Measurements from ENCODE around the gene PPARGC1A.

GRCh38 chr4:23814996-23815660 lies 74.7 kb downstream of the PPARGC1A start:
- TF ChIP-seq POLR2AphosphoS5 (IDR thresholded peaks at IDR 0.05; ENCODE audit: low read depth) (no peak), CREB1 (CRISPR knock-in tag; IDR thresholded peaks at IDR 0.05; ENCODE audit: low read depth) (no peak), EZH2 (IDR thresholded peaks at IDR 0.05; ENCODE audit: low read depth, unreplicated experiment) (no peak), REST (IDR thresholded peaks at IDR 0.05; ENCODE audit: unreplicated experiment) (no peak), EZH2phosphoT487 (IDR thresholded peaks at IDR 0.05; ENCODE audit: unreplicated experiment) (no peak), JUNB (IDR thresholded peaks at IDR 0.05; ENCODE audit: unreplicated experiment) (no peak), STAT1 (IDR thresholded peaks at IDR 0.05; ENCODE audit: unreplicated experiment) (no peak), ZNF331 (CRISPR knock-in tag; IDR thresholded peaks at IDR 0.05; ENCODE audit: low read depth) (no peak), ZNF114 (CRISPR knock-in tag; IDR thresholded peaks at IDR 0.05) (no peak), NANOG (IDR thresholded peaks at IDR 0.05; ENCODE audit: borderline replicate concordance) (no peak)
- TF ChIP-seq, protein P1, sequence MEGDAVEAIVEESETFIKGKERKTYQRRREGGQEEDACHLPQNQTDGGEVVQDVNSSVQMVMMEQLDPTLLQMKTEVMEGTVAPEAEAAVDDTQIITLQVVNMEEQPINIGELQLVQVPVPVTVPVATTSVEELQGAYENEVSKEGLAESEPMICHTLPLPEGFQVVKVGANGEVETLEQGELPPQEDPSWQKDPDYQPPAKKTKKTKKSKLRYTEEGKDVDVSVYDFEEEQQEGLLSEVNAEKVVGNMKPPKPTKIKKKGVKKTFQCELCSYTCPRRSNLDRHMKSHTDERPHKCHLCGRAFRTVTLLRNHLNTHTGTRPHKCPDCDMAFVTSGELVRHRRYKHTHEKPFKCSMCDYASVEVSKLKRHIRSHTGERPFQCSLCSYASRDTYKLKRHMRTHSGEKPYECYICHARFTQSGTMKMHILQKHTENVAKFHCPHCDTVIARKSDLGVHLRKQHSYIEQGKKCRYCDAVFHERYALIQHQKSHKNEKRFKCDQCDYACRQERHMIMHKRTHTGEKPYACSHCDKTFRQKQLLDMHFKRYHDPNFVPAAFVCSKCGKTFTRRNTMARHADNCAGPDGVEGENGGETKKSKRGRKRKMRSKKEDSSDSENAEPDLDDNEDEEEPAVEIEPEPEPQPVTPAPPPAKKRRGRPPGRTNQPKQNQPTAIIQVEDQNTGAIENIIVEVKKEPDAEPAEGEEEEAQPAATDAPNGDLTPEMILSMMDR (conservative IDR thresholded peaks at IDR 0.05; ENCODE audit: low read depth in 2 of 2) = no peak
- TF ChIP-seq, protein P2, sequence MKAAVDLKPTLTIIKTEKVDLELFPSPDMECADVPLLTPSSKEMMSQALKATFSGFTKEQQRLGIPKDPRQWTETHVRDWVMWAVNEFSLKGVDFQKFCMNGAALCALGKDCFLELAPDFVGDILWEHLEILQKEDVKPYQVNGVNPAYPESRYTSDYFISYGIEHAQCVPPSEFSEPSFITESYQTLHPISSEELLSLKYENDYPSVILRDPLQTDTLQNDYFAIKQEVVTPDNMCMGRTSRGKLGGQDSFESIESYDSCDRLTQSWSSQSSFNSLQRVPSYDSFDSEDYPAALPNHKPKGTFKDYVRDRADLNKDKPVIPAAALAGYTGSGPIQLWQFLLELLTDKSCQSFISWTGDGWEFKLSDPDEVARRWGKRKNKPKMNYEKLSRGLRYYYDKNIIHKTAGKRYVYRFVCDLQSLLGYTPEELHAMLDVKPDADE (IDR thresholded peaks at IDR 0.05) = no peak
